OCI-LY3 (cell line): ENCODE results near the gene GOSR2.

Experiments
- H2AFZ ChIP-seq: fragments of 200-600, 300-600 bp; shearing (Covaris generic); 2 replicates; pipeline ENCODE4 v1.6.0; 2014; ENCODE audit warnings: antibody characterized with exemption, low read depth, low read length
- H3K27ac ChIP-seq: fragments of 200-600, 300-600 bp; sonication (generic); 2 replicates; pipeline ENCODE4 v1.5.1; 2014; ENCODE audit warnings: mild to moderate bottlenecking, low read length, moderate library complexity, mixed read lengths
- H3K27me3 ChIP-seq: fragments of 200-600, 300-600 bp; sonication (generic); 2 replicates; pipeline ENCODE4 v1.6.1; 2014; ENCODE audit warnings: low read depth, low read length, mixed read lengths
- H3K36me3 ChIP-seq: fragments of 200-600, 300-600 bp; sonication (generic); replicated peaks from 2 replicates; pipeline ENCODE3; 2014; ENCODE audit warnings: low read depth, low read length, mixed read lengths
- H3K4me1 ChIP-seq: fragments of 300-600, 200-600 bp; sonication (generic); 2 replicates; pipeline ENCODE4 v1.6.1; 2014; ENCODE audit warnings: low read length, mixed read lengths
- H3K4me2 ChIP-seq: fragments of 200-600, 300-600 bp; sonication (generic); 2 replicates; pipeline ENCODE4 v1.6.1; 2014; ENCODE audit warnings: low read length, mixed read lengths
- H3K4me3 ChIP-seq: fragments of 300-600, 200-600 bp; sonication (generic); 2 replicates; pipeline ENCODE4 v1.5.1; 2014; ENCODE audit warnings: antibody characterized with exemption, mild to moderate bottlenecking, low read length, moderate library complexity
- H3K79me2 ChIP-seq: fragments of 300-600, 200-600 bp; shearing (Covaris generic); 2 replicates; pipeline ENCODE4 v1.6.1; 2014; ENCODE audit warnings: mild to moderate bottlenecking, low read length, mixed read lengths
- H3K9ac ChIP-seq: fragments of 300-600, 200-600 bp; shearing (Covaris generic); 2 replicates; pipeline ENCODE4 v1.6.0; 2014; ENCODE audit warnings: mild to moderate bottlenecking, low read length, moderate library complexity
- H3K9me3 ChIP-seq: fragments of 200-600, 300-600 bp; shearing (Covaris generic); 2 replicates; pipeline ENCODE4 v1.6.1; 2014; ENCODE audit warnings: low read length, mixed read lengths; ENCODE audit not compliant: insufficient read depth
- H4K20me1 ChIP-seq: fragments of 200-600, 300-600 bp; sonication (generic); 2 replicates; pipeline ENCODE4 v1.6.1; 2016; ENCODE audit warnings: low read length, mixed read lengths; ENCODE audit not compliant: insufficient read depth
- CTCF ChIP-seq: fragments of 200-600, 300-600 bp; sonication (generic); IDR thresholded peaks from 2 replicates; pipeline ENCODE4 v1.5.1; 2014; ENCODE audit warnings: antibody characterized with exemption, low read length, low read depth
- EZH2phosphoT487 ChIP-seq: fragments of 200-600 bp; shearing (Covaris generic); IDR thresholded peaks from 2 replicates; pipeline ENCODE4 v1.6.1; 2018; ENCODE audit warnings: antibody characterized with exemption, mixed run types, low read depth

Gene GOSR2

GRCh38 chr17:46925185-46925868 is 2.4 kb downstream of the GOSR2 start:
- H3K4me2 ChIP-seq: no peak overlapping the region
- no peak overlapping the region for H2AFZ ChIP-seq
- no peak overlapping the region for H3K9ac ChIP-seq
- H3K36me3 ChIP-seq: peaks cover 11% of the 10 kb centered on the region
- peaks cover 67% of the 10 kb centered on the region for H3K79me2 ChIP-seq
- no peak overlapping the region for H3K27ac ChIP-seq
- H4K20me1 ChIP-seq: peaks cover 49% of the 10 kb centered on the region
- no peaks in the 10 kb centered on the region for H3K9me3 ChIP-seq
- peaks cover 10% of the 10 kb centered on the region for H3K4me1 ChIP-seq
- no peak for TF ChIP-seq EZH2phosphoT487
- no peak for TF ChIP-seq CTCF
- no peak overlapping the region for H3K4me3 ChIP-seq
- no peaks in the 10 kb centered on the region for H3K27me3 ChIP-seq

GRCh38 chr17:46928467-46929261 is 5.7 kb downstream of the GOSR2 start:
- Histone ChIP-seq H3K27ac (no peak overlapping the region), H3K79me2 (peaks cover 58% of the 10 kb centered on the region), H3K9me3 (no peaks in the 10 kb centered on the region), H3K4me3 (no peak overlapping the region), H4K20me1 (peaks cover 49% of the 10 kb centered on the region), H3K36me3 (peaks cover 42% of the 10 kb centered on the region), H2AFZ (no peak overlapping the region), H3K9ac (no peak overlapping the region), H3K27me3 (no peaks in the 10 kb centered on the region), H3K4me2 (no peak overlapping the region), H3K4me1 (peaks cover 10% of the 10 kb centered on the region)
- TF ChIP-seq EZH2phosphoT487 (no peak), CTCF (no peak)

- no peak overlapping the region for H3K4me2 ChIP-seq
- no peaks in the 10 kb centered on the region for H3K27me3 ChIP-seq
- no peak overlapping the region for H3K27ac ChIP-seq
- no peaks in the 10 kb centered on the region for H3K9me3 ChIP-seq
- H3K4me3 ChIP-seq: no peak overlapping the region
- peaks cover 43% of the 10 kb centered on the region for H4K20me1 ChIP-seq
- H2AFZ ChIP-seq: no peak overlapping the region
- peaks cover 51% of the 10 kb centered on the region for H3K79me2 ChIP-seq
- no peak for TF ChIP-seq CTCF
- no peak for TF ChIP-seq EZH2phosphoT487
- no peak overlapping the region for H3K9ac ChIP-seq
- peaks cover 4% of the 10 kb centered on the region for H3K4me1 ChIP-seq
- H3K36me3 ChIP-seq: peaks cover 46% of the 10 kb centered on the region
Measured at GRCh38 chr17:46929413-46929812, 6.5 kb downstream of the GOSR2 start.

- TF ChIP-seq EZH2phosphoT487 (no peak), CTCF (no peak)
- Histone ChIP-seq H3K79me2 (peaks cover 44% of the 10 kb centered on the region), H3K36me3 (peaks cover 53% of the 10 kb centered on the region), H3K9ac (no peak overlapping the region), H3K27ac (no peak overlapping the region), H3K27me3 (no peaks in the 10 kb centered on the region), H3K4me3 (no peak overlapping the region), H2AFZ (no peak overlapping the region), H3K4me1 (no peaks in the 10 kb centered on the region), H3K9me3 (no peaks in the 10 kb centered on the region), H4K20me1 (peaks cover 38% of the 10 kb centered on the region), H3K4me2 (no peak overlapping the region)
Measured at GRCh38 chr17:46930051-46930450, 7.1 kb downstream of the GOSR2 start.
